GM12878 (cell line): ENCODE measurements around the gene EFCAB7. TPM values are rescaled to one million over a fixed set of nuclear protein-coding genes. Genes with fewer than 3 reads are reported as not detected.

ENCODE experiments used
- ATAC-seq: fragments of 200-7000 bp; cut with Tn5 transposase; 3 replicates; pipeline ENCODE4 v1.9.1; 2020; ENCODE audit warnings: mild to moderate bottlenecking, moderate library complexity
- BruUV-seq: library from RNA; stranded (reverse); fragments of 400-500 nt; replicated peaks from 2 replicates; lab custom pipeline; 2021; lab: Mats Ljungman, UMichigan
- CTCF ChIA-PET: fragments of 300-600 bp; sonication (Branson Sonifier 250); formaldehyde crosslinking; extraction: SDS; loops from one replicate; lab custom pipeline; 2021; ENCODE audit warnings: inconsistent platforms; lab: Yijun Ruan, JAX
- POLR2A ChIA-PET: fragments of 350-600 bp; formaldehyde crosslinking; extraction: SDS; loops from one replicate; lab custom pipeline; 2021; ENCODE audit warnings: inconsistent platforms; lab: Charles Lee
- RAD21 ChIA-PET: fragments of 300-600 bp; sonication (Branson Sonifier 250); formaldehyde crosslinking; loops from one replicate; lab custom pipeline; 2023; ENCODE audit warnings: antibody characterized with exemption; ENCODE audit not compliant: unreplicated experiment; lab: Charles Lee
- SMC1A ChIA-PET: fragments of 300-600 bp; sonication (Branson Sonifier 250); formaldehyde crosslinking; loops from one replicate; lab custom pipeline; 2023; ENCODE audit not compliant: unreplicated experiment, uncharacterized antibody; lab: Charles Lee
- DNase-seq: peaks from one replicate; pipeline ENCODE4 v3.0.0-alpha.2; 2011; ENCODE audit warnings: low read depth, low spot score
- FAIRE-seq: peaks from 3 replicates; lab custom pipeline; 2011; peaks lifted over from hg19 to GRCh38; lab: Jason Lieb, UNC
- H2AFZ ChIP-seq: 2 replicates; pipeline ENCODE4 v1.6.0; 2011; ENCODE audit warnings: low read depth, low read length, control low read depth; ENCODE audit not compliant: control insufficient read depth
- H3K27ac ChIP-seq: 2 replicates; pipeline ENCODE4 v1.5.1; 2011; ENCODE audit warnings: control low read depth; ENCODE audit not compliant: control insufficient read depth, insufficient read depth
- H3K27me3 ChIP-seq, 2 experiments: replicated peaks in 1 of 2; 2 replicates each; pipeline versions ENCODE4 v1.6.0 to v1.6.1; 2011; ENCODE audit warnings: low read length in 1 of 2; ENCODE audit not compliant: control insufficient read depth in 2 of 2, insufficient read depth in 2 of 2
- H3K36me3 ChIP-seq, 2 experiments: 2 replicates each; pipeline ENCODE4 v1.5.1; 2011; ENCODE audit warnings: low read length in 1 of 2; ENCODE audit not compliant: control insufficient read depth in 2 of 2, insufficient read depth in 2 of 2
- H3K4me1 ChIP-seq: 2 replicates; pipeline ENCODE4 v1.6.1; 2011; ENCODE audit warnings: mild to moderate bottlenecking, low read length, moderate library complexity, mixed read lengths; ENCODE audit not compliant: control insufficient read depth, insufficient read depth
- H3K4me2 ChIP-seq: 2 replicates; pipeline ENCODE4 v1.6.0; 2011; ENCODE audit warnings: control low read depth; ENCODE audit not compliant: control insufficient read depth, insufficient read depth
- H3K4me3 ChIP-seq: fragments of 200-600 bp; sonication (generic); 2 replicates; pipeline ENCODE4 v1.5.1; 2016
- H3K79me2 ChIP-seq: 2 replicates; pipeline ENCODE4 v1.6.0; 2011; ENCODE audit warnings: low read length; ENCODE audit not compliant: control insufficient read depth, insufficient read depth
- H3K9ac ChIP-seq: 2 replicates; pipeline ENCODE4 v1.8.0; 2011; ENCODE audit warnings: low read length, control low read depth, mixed read lengths; ENCODE audit not compliant: control insufficient read depth, insufficient read depth
- H3K9me3 ChIP-seq: replicated peaks from 3 replicates; pipeline ENCODE4 v1.5.1; 2011; ENCODE audit warnings: mild to moderate bottlenecking, low read length; ENCODE audit not compliant: control insufficient read depth, insufficient read depth
- H4K20me1 ChIP-seq: 2 replicates; pipeline ENCODE4 v1.6.0; 2011; ENCODE audit not compliant: control insufficient read depth, insufficient read depth
- ATF7 ChIP-seq: fragments of 450-650 bp; IDR thresholded peaks from 2 replicates; pipeline ENCODE4 v1.6.1; 2016; ENCODE audit warnings: low read depth, mild to moderate bottlenecking
- DPF2 ChIP-seq: fragments of 450-650 bp; IDR thresholded peaks from 2 replicates; pipeline ENCODE4 v1.6.1; 2017; ENCODE audit warnings: mild to moderate bottlenecking
- EP300 ChIP-seq, 2 experiments: fragments of 150-350 bp in 1 of 2; IDR thresholded peaks; 2 replicates each; pipeline ENCODE4 v1.6.1; 2011 to 2012; ENCODE audit warnings: low read depth in 2 of 2, low read length in 2 of 2, borderline replicate concordance in 1 of 2, improper control_type of control experiment in 1 of 2, inconsistent platforms in 1 of 2; ENCODE audit not compliant: control insufficient read depth in 1 of 2
- FOXM1 ChIP-seq: IDR thresholded peaks from 2 replicates; pipeline ENCODE4 v1.6.1; 2012; ENCODE audit warnings: low read depth, mild to moderate bottlenecking, inconsistent platforms, low read length, moderate library complexity
- KAT2A ChIP-seq: conservative IDR thresholded peaks from 2 replicates; pipeline ENCODE4 v1.6.1; 2011; ENCODE audit warnings: low read depth, low read length; ENCODE audit not compliant: control insufficient read depth
- MEF2B ChIP-seq: fragments of 450-650 bp; IDR thresholded peaks from 2 replicates; pipeline ENCODE4 v1.6.1; 2018; ENCODE audit warnings: mild to moderate bottlenecking, moderate library complexity; ENCODE audit not compliant: partially characterized antibody, poor library complexity, severe bottlenecking
- MLLT1 ChIP-seq: fragments of 450-650 bp; IDR thresholded peaks from 2 replicates; pipeline ENCODE4 v1.6.1; 2016; ENCODE audit warnings: mild to moderate bottlenecking
- MXI1 ChIP-seq: fragments of 150-350 bp; IDR thresholded peaks from 2 replicates; pipeline ENCODE4 v1.6.1; 2011; ENCODE audit warnings: low read depth, mild to moderate bottlenecking, inconsistent platforms, low read length, improper control_type of control experiment
- NFIC ChIP-seq: IDR thresholded peaks from 2 replicates; pipeline ENCODE4 v1.6.1; 2012; ENCODE audit warnings: low read depth, mild to moderate bottlenecking, inconsistent platforms, low read length, moderate library complexity
- NR2F1 ChIP-seq: fragments of 450-650 bp; conservative IDR thresholded peaks from 2 replicates; pipeline ENCODE4 v1.6.1; 2017; ENCODE audit warnings: mild to moderate bottlenecking
- PAX8 ChIP-seq: fragments of 450-650 bp; IDR thresholded peaks from 2 replicates; pipeline ENCODE4 v1.6.1; 2017; ENCODE audit warnings: mild to moderate bottlenecking, moderate library complexity
- PML ChIP-seq: IDR thresholded peaks from 2 replicates; pipeline ENCODE4 v1.6.1; 2012; ENCODE audit warnings: low read length, inconsistent platforms
- POU2F2 ChIP-seq: IDR thresholded peaks from 3 replicates; pipeline ENCODE4 v1.6.1; 2011; ENCODE audit warnings: low read depth, mild to moderate bottlenecking, low read length, borderline replicate concordance
- RB1 ChIP-seq: fragments of 450-650 bp; formaldehyde crosslinking; IDR thresholded peaks from 2 replicates; pipeline ENCODE4 v1.6.1; 2017; ENCODE audit warnings: mild to moderate bottlenecking, borderline replicate concordance
- SMAD1 ChIP-seq: fragments of 450-650 bp; IDR thresholded peaks from 2 replicates; pipeline ENCODE4 v1.6.1; 2018; ENCODE audit warnings: mild to moderate bottlenecking, low read depth; ENCODE audit not compliant: partially characterized antibody
- STAT3 ChIP-seq: IDR thresholded peaks from 2 replicates; pipeline ENCODE4 v1.6.1; 2011; ENCODE audit warnings: low read depth, low read length, improper control_type of control experiment
- YBX1 ChIP-seq: fragments of 450-650 bp; IDR thresholded peaks from 2 replicates; pipeline ENCODE4 v1.6.1; 2016; ENCODE audit warnings: antibody characterized with exemption
- ZNF622 ChIP-seq: fragments of 450-650 bp; IDR thresholded peaks from 2 replicates; pipeline ENCODE4 v1.6.1; 2017; ENCODE audit warnings: mild to moderate bottlenecking, inconsistent platforms
- WGBS: methylation state at CpG from one replicate; pipeline ENCODE4 v1.1.6; 2016; ENCODE audit warnings: low lambda C conversion rate; ENCODE audit not compliant: insufficient replicate concordance, insufficient coverage; ENCODE audit errors: missing lambda C conversion rate; 5-methylcytosine and 5-hydroxymethylcytosine counted together
- in situ Hi-C: fragments of 300-500 bp; cut with MboI; formaldehyde crosslinking; loops from 9 replicates; pipeline ENCODE4 v1.14.3; 2018; ENCODE audit warnings: mixed read lengths
- intact Hi-C: fragments of 100-400 bp; cut with micrococcal nuclease; formaldehyde crosslinking; loops from one replicate; pipeline ENCODE4 v1.14.2; 2022; ENCODE audit not compliant: unreplicated experiment
- polyA plus RNA-seq, 11 experiments: library from polyadenylated mRNA; depleted of rRNA in 4 of 11; unstranded in 6 of 11; stranded (reverse) in 5 of 11; fragments of >200 nt; fragmentation: Nextera tagmentation in 4 of 11; fragmentation: Illumina TruSeq in 1 of 11; extraction: Ambion mirVana in 4 of 11; extraction: Trizol in 1 of 11; gene quantifications; 1 replicate in 1 of 11; 2 replicates in 10 of 11; pipeline versions ENCODE4 v1.2.1 to v1.2.3, GENCODE V29; 2011 to 2016; ENCODE audit warnings: inconsistent platforms in 2 of 11, missing spikeins in 2 of 11, low read depth in 1 of 11
- total RNA-seq, 4 experiments: library from RNA; depleted of rRNA in 3 of 4; stranded (reverse); fragments of >200 nt in 3 of 4; fragmentation: Illumina TruSeq in 1 of 4; extraction: Trizol in 1 of 4; gene quantifications; 2 replicates each; pipeline versions ENCODE4 v1.2.1 to v1.2.3, GENCODE V29; 2013 to 2021
- TF ChIP-seq, protein P1 (sequence below): IDR thresholded peaks from 2 replicates; pipeline ENCODE4 v1.6.1; 2012; ENCODE audit warnings: improper control_type of control experiment, low read depth, low read length; ENCODE audit not compliant: insufficient replicate concordance

Gene EFCAB7
- total and polyA plus RNA-seq, 10 of the 15 experiments (the other 5 are each of a cell fraction or from before 2014, with no cell fraction given) = 4.4 to 9.8 (median 5.7) TPM

DNA sequence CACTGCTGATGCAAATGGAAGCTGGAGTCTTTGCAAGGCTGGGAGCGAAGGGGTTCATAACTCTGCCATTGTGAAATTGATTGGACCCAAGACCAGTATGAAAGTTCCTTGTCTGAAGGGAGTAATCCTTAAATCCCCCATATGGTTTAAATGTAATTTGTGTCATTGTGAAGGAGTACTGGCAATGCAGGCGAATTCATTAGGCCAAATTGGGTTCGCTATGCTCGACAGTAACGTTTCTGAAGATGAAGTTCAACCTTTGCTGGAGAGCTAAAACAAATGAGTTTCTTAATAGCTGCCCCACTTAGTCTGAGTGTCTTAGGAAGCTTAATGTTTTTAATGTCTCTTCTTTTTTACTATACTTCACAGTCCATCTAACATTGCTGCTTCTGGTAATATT is 97.3 kb downstream of the EFCAB7 start:
- Histone ChIP-seq H3K4me3 (no peak overlapping the region), H3K9ac (no peak overlapping the region), H3K79me2 (no peaks in the 10 kb centered on the region; the same call in 1 of the 2 replicates), H3K27ac (no peak overlapping the region), H3K9me3 (no peaks in the 10 kb centered on the region; the same call in 2 of the 3 replicates), H3K27me3 (no peaks in the 10 kb centered on the region), H2AFZ (no peak overlapping the region), H3K36me3 (peaks cover 0 to 6% of the 10 kb centered on the region in 2 experiments; a peak in 1 of 4 replicates), H3K4me1 (peaks cover 6% of the 10 kb centered on the region; the same call in 1 of the 2 replicates), H3K4me2 (no peak overlapping the region), H4K20me1 (no peaks in the 10 kb centered on the region)
- ATAC-seq (no peak), FAIRE-seq (no peak), DNase-seq (no peak)
- in situ Hi-C loops (no loop called here), intact Hi-C loops (no loop called here)
- RAD21 ChIA-PET = interaction anchor here (0.9 kb wide), 1 partner anchor 624 kb away, joined by 4 read pairs; no protein-coding TSS in a partner anchor
- no TSS peak for BruUV-seq
- POLR2A ChIA-PET = no interaction called here
- TF ChIP-seq ATF7 = no peak
- TF ChIP-seq PML = no peak
- TF ChIP-seq MEF2B = no peak
- TF ChIP-seq MLLT1 = no peak
- no peak for TF ChIP-seq KAT2A
- TF ChIP-seq EP300 (IDR thresholded peaks at IDR 0.05; ENCODE audit: borderline replicate concordance in 1 of 2, control insufficient read depth in 1 of 2, low read depth in 2 of 2, low read length in 2 of 2) = no peak
- TF ChIP-seq ZNF622 = no peak
- no peak for TF ChIP-seq POU2F2
- TF ChIP-seq NFIC = no peak
- no peak for TF ChIP-seq MXI1
- TF ChIP-seq, protein P1, sequence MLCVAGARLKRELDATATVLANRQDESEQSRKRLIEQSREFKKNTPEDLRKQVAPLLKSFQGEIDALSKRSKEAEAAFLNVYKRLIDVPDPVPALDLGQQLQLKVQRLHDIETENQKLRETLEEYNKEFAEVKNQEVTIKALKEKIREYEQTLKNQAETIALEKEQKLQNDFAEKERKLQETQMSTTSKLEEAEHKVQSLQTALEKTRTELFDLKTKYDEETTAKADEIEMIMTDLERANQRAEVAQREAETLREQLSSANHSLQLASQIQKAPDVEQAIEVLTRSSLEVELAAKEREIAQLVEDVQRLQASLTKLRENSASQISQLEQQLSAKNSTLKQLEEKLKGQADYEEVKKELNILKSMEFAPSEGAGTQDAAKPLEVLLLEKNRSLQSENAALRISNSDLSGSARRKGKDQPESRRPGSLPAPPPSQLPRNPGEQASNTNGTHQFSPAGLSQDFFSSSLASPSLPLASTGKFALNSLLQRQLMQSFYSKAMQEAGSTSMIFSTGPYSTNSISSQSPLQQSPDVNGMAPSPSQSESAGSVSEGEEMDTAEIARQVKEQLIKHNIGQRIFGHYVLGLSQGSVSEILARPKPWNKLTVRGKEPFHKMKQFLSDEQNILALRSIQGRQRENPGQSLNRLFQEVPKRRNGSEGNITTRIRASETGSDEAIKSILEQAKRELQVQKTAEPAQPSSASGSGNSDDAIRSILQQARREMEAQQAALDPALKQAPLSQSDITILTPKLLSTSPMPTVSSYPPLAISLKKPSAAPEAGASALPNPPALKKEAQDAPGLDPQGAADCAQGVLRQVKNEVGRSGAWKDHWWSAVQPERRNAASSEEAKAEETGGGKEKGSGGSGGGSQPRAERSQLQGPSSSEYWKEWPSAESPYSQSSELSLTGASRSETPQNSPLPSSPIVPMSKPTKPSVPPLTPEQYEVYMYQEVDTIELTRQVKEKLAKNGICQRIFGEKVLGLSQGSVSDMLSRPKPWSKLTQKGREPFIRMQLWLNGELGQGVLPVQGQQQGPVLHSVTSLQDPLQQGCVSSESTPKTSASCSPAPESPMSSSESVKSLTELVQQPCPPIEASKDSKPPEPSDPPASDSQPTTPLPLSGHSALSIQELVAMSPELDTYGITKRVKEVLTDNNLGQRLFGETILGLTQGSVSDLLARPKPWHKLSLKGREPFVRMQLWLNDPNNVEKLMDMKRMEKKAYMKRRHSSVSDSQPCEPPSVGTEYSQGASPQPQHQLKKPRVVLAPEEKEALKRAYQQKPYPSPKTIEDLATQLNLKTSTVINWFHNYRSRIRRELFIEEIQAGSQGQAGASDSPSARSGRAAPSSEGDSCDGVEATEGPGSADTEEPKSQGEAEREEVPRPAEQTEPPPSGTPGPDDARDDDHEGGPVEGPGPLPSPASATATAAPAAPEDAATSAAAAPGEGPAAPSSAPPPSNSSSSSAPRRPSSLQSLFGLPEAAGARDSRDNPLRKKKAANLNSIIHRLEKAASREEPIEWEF = no peak
- TF ChIP-seq PAX8 = no peak
- TF ChIP-seq NR2F1 = no peak
- TF ChIP-seq STAT3 = no peak
- TF ChIP-seq YBX1 = no peak
- no peak for TF ChIP-seq DPF2
- TF ChIP-seq SMAD1 = no peak
- no peak for TF ChIP-seq RB1
- no peak for TF ChIP-seq FOXM1
- 98% methylated on average over 5 of the region's 5 CpGs for WGBS
- CTCF ChIA-PET = interaction anchor here (0.9 to 3.4 kb wide), 4 partner anchors 71 to 626 kb away, joined by 3 to 8 read pairs (median 6); no protein-coding TSS in a partner anchor
- SMC1A ChIA-PET = interaction anchor here (0.6 to 1.6 kb wide), 6 partner anchors 9 to 97 kb away, joined by 3 to 4 read pairs (median 3); no protein-coding TSS in a partner anchor
